CD4-positive, alpha-beta T cell treated with Interleukin-1 beta for 1 hour (primary cell): Measurements from ENCODE around the gene WDR54.
"Not testable (repeated sequence)": the region's sequence is repeated elsewhere in the genome, so short reads cannot be mapped to it uniquely, and the experiment has no call there.

Experiments used
- DNase-seq, 2 donors: peaks; one replicate each; pipeline ENCODE4 v3.0.0-alpha.2; 2020 to 2022

The WDR54 gene

DNA sequence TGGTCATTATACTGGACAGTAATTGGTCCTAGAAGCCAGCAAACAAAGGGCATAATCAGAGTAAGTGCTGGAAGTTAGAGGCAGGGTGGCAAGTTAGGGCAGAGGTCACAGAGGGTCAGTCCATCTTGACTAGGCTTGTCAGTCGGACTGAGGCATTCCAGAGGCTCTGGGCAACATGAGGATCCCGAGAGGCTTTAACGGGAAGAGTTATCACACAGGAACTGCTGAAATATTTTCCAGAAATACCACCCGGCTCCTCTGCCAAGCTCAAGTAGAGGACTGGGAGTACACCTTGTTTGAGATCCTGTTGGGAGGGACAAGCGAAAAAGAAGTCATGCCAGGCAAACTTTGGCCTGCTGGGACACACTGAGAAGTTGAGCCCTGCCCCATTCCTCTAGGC is 13.8 kb upstream of the WDR54 start:
- no peak for DNase-seq

DNA sequence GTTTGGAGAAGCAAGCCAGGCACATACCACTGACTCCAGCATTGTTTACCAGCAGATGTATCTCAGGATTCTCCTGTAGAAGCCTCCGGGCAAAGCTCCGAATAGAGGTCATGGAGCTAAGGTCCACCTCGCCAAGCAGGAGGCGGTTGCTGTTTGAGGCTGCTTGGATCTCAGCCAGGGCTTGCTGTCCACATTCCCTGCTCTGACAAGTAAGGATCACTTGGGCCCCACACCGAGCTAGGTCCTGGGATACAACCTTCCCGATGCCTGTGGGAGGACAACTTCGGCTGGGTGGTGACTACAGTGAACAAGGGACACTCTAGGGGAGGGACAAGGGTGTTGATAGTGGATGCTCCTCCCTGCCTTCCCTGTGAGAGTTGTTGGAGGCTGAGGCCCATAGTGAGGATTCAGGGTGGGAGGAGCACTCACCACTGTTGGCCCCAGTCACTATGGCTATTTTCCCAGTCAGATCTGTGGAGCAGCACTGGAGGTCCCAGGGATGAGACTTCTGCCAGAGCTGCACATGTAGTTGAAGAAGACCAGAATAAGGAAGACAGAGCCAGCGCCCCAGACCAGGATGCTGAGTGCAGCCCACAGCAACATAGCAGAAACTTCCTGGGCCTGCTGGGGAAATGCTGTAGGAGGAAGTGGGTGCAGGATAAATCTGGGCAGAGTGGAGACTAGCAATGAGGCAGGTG is 8.4 kb upstream of the WDR54 start:
- DNase-seq: no peak

DNA sequence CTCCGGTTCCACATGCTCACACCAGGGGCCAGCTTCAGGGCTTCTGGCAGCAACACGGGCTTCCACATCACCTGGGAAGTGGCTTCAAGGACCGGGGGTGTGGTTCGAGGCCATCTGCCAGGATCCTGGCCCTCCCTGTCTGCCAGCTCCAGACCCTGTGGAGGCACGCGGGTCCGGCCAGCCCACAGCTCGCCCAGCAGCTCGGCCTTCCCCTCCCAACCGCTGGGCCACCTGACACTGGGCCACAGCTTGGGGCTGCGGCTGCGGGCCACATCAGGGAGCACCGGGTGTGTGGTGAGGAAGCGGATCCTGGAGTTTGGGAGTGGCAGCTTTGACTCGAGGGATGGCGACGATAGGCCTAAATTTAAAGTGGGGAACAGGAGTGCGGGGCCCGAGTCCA is 7.1 kb upstream of the WDR54 start:
- DNase-seq: no peak

- peak in 1 of 2 donors; percentile 47 for DNase-seq
Measured at GRCh38 chr2:74414881-74415761, 6.4 kb upstream of the WDR54 start.

- no peak for DNase-seq
Measured at GRCh38 chr2:74415762-74416395, 5.7 kb upstream of the WDR54 start.

DNA sequence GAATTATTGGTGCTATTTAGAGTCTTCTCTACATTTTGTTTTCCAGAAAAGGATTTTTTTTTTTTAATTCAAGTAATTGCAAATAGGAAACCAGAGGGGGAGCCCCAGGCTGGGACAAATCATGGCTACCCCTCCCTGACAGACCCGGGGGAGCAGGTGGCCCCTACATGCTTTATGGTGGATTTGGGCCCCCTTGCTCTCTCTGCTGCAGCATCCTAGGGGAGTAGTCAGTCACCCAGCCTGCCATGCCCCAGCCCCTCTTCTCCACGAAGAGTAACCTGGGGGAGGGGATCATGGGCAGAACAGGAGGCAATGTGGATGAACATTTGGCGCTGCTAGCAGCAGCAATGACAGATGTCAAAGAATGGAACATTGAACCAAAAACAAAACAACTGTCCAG is 4.8 kb upstream of the WDR54 start:
- DNase-seq: no peak

- no peak for DNase-seq
Measured at GRCh38 chr2:74417197-74417596, 4.3 kb upstream of the WDR54 start.

DNA sequence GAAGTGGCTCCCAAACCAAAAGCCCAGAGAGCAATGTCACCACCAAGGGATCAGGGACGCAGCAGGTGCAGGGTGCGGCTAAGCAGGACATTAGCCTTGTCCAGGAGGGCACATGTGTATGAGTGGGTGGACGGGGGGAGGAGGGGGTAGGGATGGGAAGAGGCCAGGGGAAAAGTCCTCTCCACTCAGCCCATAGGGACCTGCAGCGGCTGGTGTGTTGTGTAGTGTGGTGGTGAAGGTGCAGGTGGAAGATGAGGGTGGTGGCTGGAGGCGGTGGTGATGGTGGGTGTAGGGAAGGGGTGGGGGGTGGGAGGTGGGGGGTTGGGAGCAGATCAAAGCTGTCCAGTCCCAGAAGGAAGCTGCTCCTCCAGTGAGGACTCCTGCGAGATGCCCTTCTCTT is 3.8 kb upstream of the WDR54 start:
- DNase-seq: no peak

- no peak for DNase-seq
Measured at GRCh38 chr2:74418312-74418711, 3.2 kb upstream of the WDR54 start.

- no peak for DNase-seq
Measured at GRCh38 chr2:74419345-74419744, 2.2 kb upstream of the WDR54 start.

DNA sequence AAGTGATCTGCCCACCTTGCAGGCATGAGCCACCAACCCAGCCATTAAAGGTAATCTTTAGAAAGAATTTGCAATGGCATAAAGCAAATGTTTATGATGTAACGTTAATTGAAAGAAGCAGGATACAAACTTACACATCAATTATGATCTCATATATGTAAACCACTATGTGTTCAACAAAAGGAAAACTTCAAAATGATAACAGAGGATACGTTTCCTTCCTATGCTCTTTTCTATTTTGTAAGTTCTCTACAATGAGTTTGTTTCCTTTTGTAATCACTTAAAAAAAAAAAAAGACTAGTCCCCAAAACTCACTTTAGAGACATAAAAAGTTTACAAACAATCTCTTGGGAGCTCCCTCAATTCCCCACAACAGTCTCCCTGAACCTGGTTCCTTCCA is 1.5 kb upstream of the WDR54 start:
- no peak for DNase-seq

DNA sequence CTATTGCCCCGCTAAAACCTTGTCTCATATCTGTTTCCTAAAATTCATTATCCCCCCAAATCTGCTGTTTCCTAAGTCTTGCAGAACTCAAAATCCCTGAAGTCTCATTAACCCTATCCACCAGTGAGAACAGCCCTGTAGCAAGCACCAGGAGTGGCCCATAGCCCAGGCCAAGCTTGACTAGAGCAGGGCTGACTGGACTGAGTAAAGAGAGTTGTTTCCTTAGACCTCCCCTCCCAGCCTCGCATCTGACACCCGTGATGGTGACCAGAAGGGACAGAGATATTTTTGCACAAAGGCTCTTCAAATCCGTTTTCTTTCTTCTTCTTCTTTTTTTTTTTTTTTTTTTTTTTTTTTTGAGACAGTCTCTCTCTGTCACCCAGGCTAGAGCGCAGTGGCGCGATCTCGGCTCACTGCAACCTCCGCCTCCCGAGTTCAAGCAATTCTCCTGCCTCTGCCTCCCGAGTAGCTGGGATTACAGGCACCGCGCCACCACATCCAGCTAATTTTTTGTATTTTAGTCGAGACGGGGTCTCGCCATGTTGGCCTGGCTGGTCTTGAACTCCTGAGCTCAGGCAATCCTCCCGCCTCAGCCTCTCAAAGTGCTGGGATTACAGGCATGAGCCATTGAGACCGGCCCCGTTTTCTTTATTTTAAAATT is 957 bp upstream of the WDR54 start:
- DNase-seq: not testable (repeated sequence)

DNA sequence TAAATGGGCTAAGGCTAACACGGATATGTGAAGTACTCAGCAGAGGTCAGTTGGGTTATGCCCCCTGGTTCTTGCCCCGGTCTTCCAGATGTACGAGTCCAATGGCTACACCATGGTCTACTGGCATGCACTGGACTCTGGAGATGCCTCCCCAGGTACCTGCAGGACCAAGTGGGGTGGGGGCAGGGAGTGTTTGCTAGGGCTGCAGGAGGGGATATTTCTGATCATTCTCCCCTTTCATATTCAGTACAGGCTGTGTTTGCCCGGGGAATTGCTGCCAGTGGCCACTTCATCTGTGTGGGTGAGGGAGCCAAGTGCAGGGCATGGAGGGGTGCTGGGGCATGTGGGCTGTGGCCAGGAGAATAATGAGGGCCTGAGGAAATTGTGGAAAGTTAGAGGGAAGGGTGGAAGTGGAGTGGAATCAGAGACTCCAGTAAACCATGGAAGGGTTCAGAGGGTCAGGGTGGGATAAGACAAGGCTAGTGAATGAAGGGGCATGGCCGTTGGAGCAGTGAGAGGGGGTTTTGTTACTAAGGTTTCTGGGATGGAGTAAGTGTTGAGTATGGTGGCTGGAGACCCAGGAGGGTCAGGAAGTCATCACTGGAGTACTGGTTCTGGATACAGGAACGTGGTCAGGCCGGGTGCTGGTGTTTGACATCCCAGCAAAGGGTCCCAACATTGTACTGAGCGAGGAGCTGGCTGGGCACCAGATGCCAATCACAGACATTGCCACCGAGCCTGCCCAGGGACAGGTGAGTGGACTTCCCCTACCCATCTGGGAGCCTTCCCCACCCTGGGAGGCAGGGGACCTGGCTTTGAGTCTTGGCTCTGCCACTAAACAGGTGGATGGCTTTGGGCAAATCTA is 1.9 kb downstream of the WDR54 start:
- no peak for DNase-seq

DNA sequence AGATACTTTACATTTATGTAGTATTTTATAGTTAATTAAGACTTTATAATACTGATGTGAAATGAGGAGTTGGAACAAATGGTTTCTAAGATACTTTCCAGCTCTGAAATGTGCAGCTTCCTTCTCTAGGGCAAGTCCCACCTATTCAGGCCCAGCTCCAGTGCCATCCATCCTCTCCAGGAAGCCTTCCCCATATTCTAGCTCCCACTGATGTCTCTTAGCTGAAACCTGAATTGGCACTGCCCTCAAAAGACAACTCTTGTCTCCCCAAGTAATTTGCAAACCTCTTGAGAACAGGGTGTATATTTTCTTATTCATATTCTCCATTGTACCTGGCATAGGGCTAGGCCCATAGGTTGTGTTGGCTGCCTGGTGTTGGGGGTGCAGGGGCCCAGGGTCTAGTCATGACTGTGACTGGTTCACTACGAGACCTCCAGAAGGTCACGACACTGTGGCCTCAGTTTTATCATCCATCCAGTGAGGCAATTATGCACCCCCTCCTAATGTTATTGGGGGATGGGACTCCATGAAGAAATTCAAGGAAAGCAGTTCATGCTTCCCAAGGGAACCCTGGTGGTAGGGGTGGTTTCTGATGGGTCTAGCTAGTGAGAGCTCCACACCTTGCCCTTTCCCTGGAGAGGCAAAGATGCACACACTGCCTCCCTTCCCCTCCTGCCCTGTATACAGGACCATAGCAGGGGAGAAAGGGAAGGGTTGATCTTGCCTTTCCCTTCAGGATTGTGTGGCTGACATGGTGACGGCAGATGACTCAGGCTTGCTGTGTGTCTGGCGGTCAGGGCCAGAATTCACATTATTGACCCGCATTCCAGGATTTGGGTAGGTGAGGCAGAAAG is 2.8 kb downstream of the WDR54 start:
- DNase-seq: no peak

DNA sequence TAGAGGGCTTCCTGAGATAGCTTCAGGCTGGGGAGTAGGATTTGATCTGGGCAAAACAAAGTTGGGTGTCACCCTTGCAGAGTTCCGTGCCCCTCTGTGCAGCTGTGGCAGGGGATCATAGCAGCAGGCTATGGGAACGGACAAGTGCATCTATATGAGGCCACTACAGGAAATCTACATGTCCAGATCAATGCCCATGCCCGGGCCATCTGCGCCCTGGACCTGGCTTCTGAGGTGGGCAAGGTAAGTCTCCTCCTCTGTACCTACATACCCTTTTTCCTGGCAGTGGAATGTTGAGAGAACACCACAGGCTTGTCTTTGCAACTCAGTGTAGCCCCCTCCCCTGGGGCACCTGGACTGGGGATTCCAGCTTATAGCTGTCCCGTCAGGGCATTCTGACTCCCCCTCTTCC is 3.5 kb downstream of the WDR54 start:
- DNase-seq: no peak

- no peak for DNase-seq
Measured at GRCh38 chr2:74425523-74425922, 4.0 kb downstream of the WDR54 start.

- no peak for DNase-seq
Measured at GRCh38 chr2:74426181-74426758, 4.7 kb downstream of the WDR54 start.

DNA sequence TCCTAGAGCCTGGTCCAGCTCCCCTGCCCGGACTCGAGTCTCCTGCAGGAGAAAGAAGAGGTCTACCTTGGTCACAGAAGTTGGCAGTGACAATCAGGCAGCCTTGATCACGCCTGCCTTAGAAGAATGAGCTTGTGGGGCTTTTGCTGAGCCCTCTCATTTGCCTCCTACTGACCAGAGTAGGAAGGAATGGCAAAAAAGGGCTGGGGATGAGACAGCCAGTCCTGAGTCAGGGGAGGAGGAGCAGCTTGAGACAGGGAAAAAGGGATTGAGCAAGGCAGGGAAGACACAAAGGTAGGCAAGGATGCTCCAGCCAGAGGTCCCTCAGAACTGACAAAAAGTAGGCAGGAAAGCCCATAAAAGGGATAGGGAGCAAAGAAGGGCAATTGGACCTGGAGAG is 6.0 kb downstream of the WDR54 start:
- DNase-seq: no peak

- DNase-seq: no peak
Measured at GRCh38 chr2:74428675-74429074, 7.1 kb downstream of the WDR54 start.

DNA sequence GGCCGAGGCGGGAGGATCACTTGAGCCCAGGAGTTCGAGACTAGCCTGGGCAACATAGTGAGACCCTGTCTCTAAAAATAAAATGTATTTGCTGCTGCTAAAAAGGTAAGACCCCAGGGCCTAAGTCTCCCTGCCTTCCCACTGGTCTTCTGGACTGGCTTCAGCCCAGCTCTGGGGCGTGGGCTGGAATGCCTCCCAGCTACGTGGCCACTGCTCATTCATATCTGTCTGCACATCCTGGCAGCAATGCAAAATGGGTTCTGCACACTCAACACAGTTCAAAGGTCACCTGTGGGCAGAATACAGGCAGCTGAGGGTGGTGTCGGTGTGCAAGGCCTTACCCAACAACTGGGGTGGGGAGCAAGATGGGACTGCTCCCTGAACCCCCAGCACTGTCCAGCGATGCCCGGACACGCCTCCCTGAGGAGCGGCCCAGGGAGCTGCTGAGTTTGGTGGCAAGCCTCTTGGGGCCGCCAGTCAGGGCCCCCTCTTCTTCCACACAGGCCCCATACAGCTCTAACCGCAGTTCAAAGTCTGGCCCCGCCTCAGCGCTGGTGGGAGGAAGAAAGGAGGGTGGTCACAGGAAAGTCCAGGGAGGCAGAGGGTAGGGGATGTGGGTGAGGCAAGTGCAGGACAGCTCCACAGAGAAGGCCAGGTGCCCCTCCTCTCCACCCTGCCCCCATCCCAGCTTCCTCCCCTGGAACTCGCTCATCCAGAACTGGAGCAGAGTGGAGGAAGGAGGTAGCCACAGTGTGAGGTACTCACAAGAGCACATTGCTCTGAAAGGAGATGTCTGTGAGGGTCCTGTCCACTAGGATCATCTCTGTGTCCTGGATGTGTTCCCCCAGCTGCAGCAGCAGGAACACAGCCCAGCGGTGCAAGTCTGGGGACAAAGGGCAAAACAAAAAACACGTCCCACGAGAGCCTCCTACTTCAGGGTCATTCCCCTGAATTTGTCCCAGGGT is 8.2 kb downstream of the WDR54 start:
- DNase-seq: no peak
